GM21529 (cell line): Measurements from ENCODE around the gene ARHGAP27.
A peak's percentile ranks its signal among the peaks of the same experiment; 100 is the strongest.
"Not testable (repeated sequence)": the region's sequence is repeated elsewhere in the genome, so short reads cannot be mapped to it uniquely, and the experiment has no call there.

Experiments used
- ATAC-seq: cut with Tn5 transposase; IDR thresholded peaks from one replicate; pipeline ENCODE4 v1.9.1; 2021; ENCODE audit not compliant: unreplicated experiment

Gene ARHGAP27

DNA sequence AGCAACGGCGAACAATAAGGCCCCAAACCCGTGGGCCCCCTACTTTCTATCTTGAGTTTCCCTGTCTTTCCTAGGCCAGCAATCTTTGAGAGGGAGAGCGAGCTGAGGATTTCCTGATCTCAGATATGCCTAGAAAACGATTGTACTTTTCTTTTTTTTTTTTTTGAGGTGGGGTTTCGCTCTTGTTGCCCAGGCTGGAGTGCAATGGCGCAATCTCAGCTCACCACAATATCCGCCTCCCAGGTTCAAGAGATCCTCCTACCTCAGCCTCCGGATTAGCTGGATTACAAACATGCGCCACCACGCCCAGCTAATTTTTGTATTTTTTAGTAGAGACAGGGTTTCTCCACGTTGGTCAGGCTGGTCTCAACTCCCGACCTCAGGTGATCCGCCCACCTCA, 15.0 kb upstream of the ARHGAP27 start:
- ATAC-seq: not testable (repeated sequence)

GRCh38 chr17:45446872-45447625, 14.4 kb upstream of the ARHGAP27 start:
- ATAC-seq: not testable (repeated sequence)

DNA sequence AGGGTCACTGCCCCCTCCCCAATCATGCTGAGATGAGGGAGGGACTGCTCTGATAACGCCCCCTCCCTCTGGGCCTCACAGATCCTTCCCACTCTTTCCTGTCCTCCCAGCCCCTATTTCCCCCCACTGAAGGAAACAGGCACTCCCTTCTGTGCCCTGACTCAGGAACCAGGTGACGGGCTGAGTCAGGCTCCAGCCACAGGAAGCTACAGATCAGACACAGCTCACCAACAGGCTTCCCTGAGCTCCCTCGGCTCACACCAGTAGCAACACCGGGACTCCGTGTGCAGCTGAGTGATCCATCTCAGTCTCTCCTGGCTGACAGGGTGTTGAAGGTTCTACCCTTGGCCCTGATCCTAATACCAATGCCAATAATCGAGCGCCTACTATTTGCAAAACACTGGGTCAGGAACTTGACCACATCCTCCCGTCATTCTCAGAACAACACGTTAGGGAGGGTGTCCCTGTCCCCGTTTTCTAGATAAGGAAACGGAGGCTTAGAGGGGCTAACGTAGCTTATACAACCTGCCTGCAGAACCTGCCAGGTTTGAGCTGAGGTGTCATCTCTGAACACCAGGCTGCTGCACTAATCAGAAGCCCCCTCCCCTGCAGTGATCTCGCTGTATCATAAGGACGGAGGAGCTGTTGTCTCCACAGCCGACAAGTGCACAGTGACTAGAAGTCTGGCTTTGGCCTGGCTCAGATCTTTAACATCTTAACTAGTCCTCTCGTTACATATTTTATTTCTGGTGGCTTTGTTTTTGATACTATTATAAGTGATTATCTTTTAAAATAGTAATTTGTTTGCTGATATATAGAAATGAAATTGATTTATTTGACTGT, 13.5 kb upstream of the ARHGAP27 start:
- not testable (repeated sequence) for ATAC-seq

DNA sequence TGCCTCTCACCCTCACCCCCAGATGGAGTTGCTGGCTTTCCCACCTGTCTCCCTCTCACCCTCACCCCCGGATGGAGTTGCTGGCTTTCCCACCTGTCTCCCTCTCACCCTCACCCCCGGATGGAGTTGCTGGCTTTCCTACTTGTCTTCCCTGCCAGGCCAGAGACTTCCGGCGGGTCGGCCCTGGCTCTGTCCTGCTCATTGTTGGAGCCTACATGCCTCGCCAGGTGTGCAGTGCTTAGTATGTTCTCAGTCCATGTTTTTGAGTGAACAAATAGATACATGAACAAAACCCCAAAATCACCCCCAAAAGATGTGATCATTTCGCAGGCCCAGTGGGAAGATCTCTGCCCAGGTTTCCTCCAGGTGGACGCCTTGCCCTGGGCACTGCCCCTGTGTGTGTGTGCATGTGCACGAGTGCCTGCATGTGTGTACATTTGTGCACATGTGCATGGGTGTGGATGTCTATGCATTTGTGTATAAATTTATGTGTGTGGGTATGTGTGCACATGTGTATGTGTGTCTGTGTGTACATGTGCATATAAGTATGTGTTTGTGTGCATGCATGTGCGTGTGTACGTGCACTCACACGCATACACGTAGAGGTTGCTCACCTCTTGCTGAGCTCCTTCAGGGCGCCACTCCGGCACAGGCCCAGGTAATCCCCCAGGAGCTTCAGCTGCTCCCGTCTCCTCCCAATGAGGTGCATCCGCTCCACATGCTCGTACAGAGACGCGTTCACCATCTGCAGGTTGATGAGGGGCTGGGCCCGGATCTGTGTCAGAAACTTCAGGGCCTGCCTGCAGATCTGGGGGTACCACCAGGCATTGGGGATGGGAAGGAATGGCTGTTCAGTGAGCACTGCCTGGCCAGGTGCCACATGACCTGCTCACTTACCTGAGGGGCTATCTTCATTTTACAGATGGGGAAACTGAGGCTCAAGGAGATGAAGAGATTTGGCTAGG, 12.5 kb upstream of the ARHGAP27 start:
- not testable (repeated sequence) for ATAC-seq

GRCh38 chr17:45444301-45444700, 11.6 kb upstream of the ARHGAP27 start:
- ATAC-seq: not testable (repeated sequence)

GRCh38 chr17:45443371-45444260, 10.9 kb upstream of the ARHGAP27 start:
- ATAC-seq: not testable (repeated sequence)

DNA sequence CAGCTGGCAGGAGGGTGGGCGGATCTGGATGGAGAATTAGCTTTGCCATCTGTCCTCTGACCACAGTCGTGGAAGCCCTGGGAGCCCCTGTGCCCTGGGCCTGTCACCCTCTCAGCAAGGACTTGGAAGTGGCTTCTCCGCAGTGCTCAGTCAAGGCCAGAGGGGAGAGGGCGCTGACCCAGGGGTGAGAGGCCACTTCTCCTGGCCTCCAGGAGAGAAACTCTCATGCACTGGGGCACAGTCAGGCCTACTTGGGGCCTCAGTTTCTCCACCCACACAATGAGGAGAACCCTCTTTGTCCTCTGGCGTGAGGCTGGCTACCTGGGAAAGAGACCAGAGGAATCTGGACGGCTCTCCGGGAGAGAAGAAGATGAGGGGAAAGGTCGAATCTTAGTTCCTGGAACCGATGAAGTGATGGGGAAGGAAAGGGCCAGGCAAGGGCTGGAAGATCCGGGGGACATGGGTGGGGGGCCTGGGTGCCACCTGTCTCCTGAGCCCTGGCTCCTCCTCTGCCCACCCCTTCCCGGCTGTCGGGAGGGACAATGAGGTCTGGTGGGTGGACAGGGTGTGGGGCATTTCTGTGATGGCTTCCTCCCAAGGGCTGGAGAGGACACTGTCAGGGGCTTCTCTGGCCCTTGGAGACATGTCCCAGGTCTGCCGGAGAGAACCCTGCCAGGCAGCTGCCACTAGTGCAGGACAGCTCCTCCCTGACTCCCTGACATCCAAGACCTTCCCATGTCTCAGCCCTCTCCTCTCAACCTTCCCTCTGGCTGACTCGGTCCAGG, 9.0 kb upstream of the ARHGAP27 start:
- no peak for ATAC-seq

DNA sequence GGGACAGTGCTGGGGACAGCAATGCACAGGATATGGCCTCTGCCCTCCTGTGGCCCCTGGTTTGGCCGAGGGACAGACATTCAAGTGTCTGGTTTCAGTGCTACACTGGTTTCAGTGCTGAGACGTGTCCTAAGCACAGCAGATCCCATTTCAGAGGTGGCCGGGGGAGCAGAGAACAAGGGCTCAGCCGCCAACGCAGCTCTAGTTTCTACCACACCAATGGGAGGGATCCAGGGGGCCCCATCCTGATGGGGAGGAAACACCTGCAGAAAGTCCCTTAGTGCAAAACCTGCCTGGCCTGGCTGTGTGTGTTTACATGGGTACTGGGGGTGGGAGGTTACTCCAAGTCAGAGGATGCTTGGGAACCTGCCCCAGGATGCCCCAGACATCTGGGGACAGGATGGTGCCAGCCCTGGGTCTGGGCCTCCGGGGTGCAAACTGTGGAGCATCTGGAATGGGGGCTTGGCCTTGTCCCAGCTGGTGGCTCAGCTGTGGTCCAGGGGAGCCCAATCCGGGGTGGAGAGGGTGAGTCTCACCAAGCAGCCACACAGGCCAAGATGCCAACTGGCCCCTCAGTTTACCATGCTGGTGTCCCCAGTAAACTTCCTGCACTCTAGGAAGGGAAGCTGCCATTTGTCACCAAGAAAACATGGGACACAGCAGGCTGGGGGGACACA, 8.3 kb upstream of the ARHGAP27 start:
- peak; percentile 85 for ATAC-seq

DNA sequence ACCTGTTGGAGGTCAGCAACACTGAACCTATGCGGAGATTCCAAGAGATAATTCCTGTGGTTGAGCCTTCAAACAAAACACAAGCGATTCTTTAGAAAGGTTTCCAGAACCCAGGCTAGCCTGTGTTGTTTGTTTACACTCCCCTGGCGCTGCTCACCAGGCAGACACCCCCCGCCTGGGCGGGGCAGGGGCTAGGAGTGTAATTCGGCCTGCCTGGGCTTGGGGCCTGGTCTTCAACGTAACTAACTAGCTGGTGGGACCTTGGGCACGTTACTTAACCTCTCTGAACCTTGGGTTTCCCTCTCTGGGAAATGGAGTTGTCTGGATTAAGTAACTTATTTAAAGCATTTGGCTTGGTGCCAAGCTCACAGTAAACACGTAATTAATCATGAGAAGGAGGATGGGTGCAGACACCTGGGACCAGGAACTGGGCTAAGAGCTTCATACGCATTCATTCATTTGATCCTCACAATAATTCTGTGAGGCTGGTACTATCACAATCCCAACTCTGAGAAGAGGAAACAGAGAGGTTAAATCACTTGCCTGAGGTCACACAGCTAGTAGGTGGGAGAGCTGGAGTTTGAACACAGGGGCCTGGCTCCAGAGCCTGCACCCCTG, 7.6 kb upstream of the ARHGAP27 start:
- ATAC-seq: no peak

GRCh38 chr17:45438931-45439610, 6.4 kb upstream of the ARHGAP27 start:
- ATAC-seq: no peak

DNA sequence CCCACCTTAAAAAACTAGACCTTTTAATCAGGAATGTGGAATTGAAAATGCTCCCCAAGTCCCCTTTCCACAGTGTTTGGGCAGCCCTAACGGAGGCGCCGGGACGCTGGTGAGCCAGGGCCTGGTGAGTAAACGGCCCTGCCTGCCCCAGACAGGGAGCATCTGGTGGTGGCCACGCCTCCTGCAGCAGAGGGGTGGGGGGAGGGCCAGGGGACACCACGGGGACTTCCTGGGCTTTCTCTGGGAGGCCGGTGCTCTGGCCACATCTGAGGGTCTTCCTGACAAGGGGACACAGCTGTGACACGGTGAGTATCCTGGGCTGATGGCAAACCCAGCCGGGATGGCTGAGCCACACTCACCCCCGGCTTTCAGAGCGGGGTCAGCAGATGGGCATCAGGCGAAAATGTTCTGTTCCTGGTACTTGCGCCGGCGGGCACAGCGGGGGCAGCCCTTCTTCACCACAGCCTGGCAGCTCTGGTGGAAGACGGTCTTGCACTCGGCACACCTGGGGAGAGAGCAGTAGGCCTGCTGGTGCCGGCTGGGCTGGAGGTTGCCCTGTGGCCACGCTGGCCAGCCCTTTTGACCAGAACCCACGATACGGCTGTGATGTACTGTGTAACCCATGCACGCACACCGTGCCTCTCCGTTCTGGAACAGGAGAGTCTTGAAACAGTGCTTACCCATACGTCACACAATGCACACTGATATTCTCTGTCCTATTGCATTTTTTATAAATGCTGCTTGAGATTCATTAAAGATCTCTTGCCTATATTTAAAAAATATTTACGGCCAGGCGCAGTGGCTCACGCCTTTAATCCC, 5.0 kb upstream of the ARHGAP27 start:
- no peak for ATAC-seq

DNA sequence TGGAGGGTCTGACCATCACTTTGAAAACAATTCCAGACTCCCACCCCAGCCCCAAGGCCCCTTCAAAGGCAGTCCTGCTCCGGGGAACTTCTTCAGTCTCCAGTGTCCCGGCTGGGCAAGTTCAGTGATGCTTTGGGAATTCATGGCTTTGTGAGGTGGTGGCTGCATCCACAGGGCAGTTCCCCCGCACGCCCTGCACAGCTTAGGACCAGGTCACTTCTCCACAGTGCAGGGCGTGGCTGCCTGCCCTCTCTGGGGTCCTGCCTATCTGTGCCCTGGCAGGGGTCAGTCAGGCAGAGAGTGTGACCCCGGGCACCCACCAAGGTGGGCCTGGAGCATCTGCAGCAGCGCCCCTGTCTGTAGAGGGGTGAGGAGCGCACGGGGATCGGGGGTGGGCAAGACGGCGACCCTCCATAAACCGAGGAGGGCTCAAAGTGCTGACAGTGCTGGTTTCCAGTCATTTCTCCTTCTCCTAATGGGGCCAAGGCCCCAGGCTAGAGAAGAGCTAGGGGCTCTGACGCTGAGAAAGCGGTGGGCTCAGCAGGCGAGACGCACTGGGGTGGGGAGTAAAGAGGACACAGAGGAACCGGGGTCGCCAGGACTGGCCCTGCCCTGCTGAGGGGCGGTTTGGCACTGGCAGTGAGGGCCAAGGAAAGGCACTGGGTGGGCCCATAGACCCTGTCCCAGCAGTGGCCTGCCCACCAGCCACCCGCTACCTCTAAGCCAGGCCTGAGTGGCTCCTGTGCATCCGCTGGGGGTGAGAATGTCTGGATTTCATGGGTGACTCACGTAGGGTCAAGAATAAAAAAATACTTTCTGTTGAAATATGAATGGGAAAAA, 4.2 kb upstream of the ARHGAP27 start:
- ATAC-seq: no peak

- ATAC-seq: no peak
Measured at GRCh38 chr17:45436161-45436560, 3.5 kb upstream of the ARHGAP27 start.

DNA sequence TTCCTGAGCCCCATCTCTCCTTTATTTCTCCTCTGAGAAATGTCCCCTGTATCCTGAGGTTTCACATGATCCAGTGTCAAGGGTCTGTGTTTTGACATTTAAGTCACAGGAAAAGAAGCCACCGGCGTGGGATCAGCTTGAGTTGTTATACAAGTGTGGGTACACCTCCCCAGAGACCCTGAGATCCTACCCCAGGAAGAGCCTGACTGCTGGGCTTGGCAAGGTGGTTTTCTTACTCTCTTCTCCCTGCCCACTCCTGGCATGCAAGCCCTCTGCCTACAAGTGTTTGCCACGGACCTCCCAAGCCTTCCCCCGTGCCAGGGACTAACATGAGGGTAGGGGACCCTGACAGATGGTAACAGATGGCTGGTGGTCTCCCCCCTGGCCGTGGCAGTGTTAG, 2.8 kb upstream of the ARHGAP27 start:
- no peak for ATAC-seq

GRCh38 chr17:45433159-45433535, 477 bp upstream of the ARHGAP27 start:
- no peak for ATAC-seq
